B cell (primary cell): ENCODE data around the gene RNGTT. TPM values are rescaled to one million over a fixed set of nuclear protein-coding genes. Genes with fewer than 3 reads are reported as not detected.

ENCODE experiments used
- ATAC-seq: fragments of 200-7000 bp; cut with Tn5 transposase; one replicate; pipeline ENCODE4 v1.10.0; 2021; ENCODE audit warnings: low read depth, mild to moderate bottlenecking, moderate number of reproducible peaks, moderate library complexity
- CTCF ChIA-PET: fragments of 350-600 bp; sonication (Branson Sonifier 250); formaldehyde crosslinking; loops from one replicate; lab custom pipeline; 2021; ENCODE audit warnings: antibody characterized with exemption, inconsistent platforms; lab: Charles Lee
- POLR2A ChIA-PET: fragments of 350-600 bp; sonication (Branson Sonifier 250); formaldehyde crosslinking; loops from one replicate; lab custom pipeline; 2021; ENCODE audit warnings: antibody characterized with exemption; lab: Charles Lee
- DNase-seq: peaks from one replicate; pipeline ENCODE4 v3.0.0; 2013
- H2AFZ ChIP-seq: 2 replicates; pipeline ENCODE4 v1.6.1; 2012; ENCODE audit warnings: mild to moderate bottlenecking, low read depth, low read length; ENCODE audit not compliant: insufficient read depth, poor library complexity, severe bottlenecking
- H3K27ac ChIP-seq, 2 donors: 1 replicate in 1 of 2; 2 replicates in 1 of 2; pipeline ENCODE4 v1.5.1; 2012 to 2013; ENCODE audit warnings: low read length in 2 of 2, mild to moderate bottlenecking in 2 of 2, moderate library complexity in 1 of 2
- H3K27me3 ChIP-seq, 4 experiments: fragments of 200-600 bp in 1 of 4; sonication (generic) in 1 of 4; replicated peaks in 1 of 4; 1 replicate in 2 of 4; 2 replicates in 2 of 4; pipeline versions ENCODE4 v1.6.1 to v1.7.0; 2013 to 2016; ENCODE audit warnings: low read length in 3 of 4, mild to moderate bottlenecking in 2 of 4, mixed read lengths in 1 of 4, moderate library complexity in 1 of 4; ENCODE audit not compliant: insufficient read depth in 4 of 4, control insufficient read depth in 3 of 4; ENCODE audit errors: control extremely low read depth in 1 of 4
- H3K36me3 ChIP-seq, 2 experiments: replicated peaks in 1 of 2; 1 replicate in 1 of 2; 2 replicates in 1 of 2; pipeline versions ENCODE4 v1.6.1 to v1.7.1; 2013; ENCODE audit warnings: low read length in 1 of 2; ENCODE audit not compliant: insufficient read depth in 2 of 2, control insufficient read depth in 1 of 2; ENCODE audit errors: control extremely low read depth in 1 of 2, extremely low read depth in 1 of 2
- H3K4me1 ChIP-seq, 2 donors: fragments of 200-600 bp in 1 of 2; sonication (generic) in 1 of 2; 1 replicate in 1 of 2; 2 replicates in 1 of 2; pipeline versions ENCODE4 v1.5.1 to v1.6.1; 2013 to 2017; ENCODE audit warnings: low read length in 2 of 2; ENCODE audit not compliant: control insufficient read depth in 2 of 2, insufficient read depth in 2 of 2
- H3K4me2 ChIP-seq: replicated peaks from 2 replicates; pipeline ENCODE3; 2012; ENCODE audit warnings: mild to moderate bottlenecking, low read depth, low read length; ENCODE audit not compliant: poor library complexity, severe bottlenecking
- H3K4me3 ChIP-seq, 5 experiments: fragments of 200-600 bp in 1 of 5; sonication (generic) in 1 of 5; 1 replicate in 3 of 5; 2 replicates in 2 of 5; pipeline versions ENCODE4 v1.5.1 to v1.7.0; 2011 to 2016; ENCODE audit warnings: low read length in 4 of 5, mild to moderate bottlenecking in 4 of 5, low read depth in 2 of 5, control low read depth in 1 of 5, moderate library complexity in 1 of 5; ENCODE audit not compliant: insufficient read depth in 1 of 5; ENCODE audit errors: control extremely low read depth in 1 of 5, extremely low read depth in 1 of 5
- H3K79me2 ChIP-seq: fragments of 200-600 bp; sonication (generic); one replicate; pipeline ENCODE4 v1.6.0; 2016; ENCODE audit warnings: low read length; ENCODE audit not compliant: control insufficient read depth, insufficient read depth
- H3K9ac ChIP-seq: fragments of 200-600 bp; sonication (generic); 2 replicates; pipeline ENCODE4 v1.6.1; 2017; ENCODE audit warnings: mild to moderate bottlenecking, low read length, moderate library complexity
- H3K9me3 ChIP-seq, 3 donors: one replicate each; pipeline versions ENCODE4 v1.6.1 to v1.7.1; 2013; ENCODE audit warnings: low read length in 2 of 3; ENCODE audit not compliant: control insufficient read depth in 2 of 3, insufficient read depth in 1 of 3; ENCODE audit errors: control extremely low read depth in 1 of 3
- H4K20me1 ChIP-seq: 2 replicates; pipeline ENCODE4 v1.6.0; 2012; ENCODE audit warnings: mild to moderate bottlenecking, low read length; ENCODE audit not compliant: insufficient read depth, control insufficient read depth, poor library complexity, severe bottlenecking
- H3K27ac Mint-ChIP-seq: one replicate; pipeline ENCODE4 v1.8.0; 2021; ENCODE audit warnings: mixed read lengths
- H3K27me3 Mint-ChIP-seq: one replicate; pipeline ENCODE4 v1.8.0; 2021; ENCODE audit warnings: mixed read lengths
- H3K4me1 Mint-ChIP-seq: one replicate; pipeline ENCODE4 v1.8.0; 2021; ENCODE audit warnings: mixed read lengths
- H3K4me3 Mint-ChIP-seq: one replicate; pipeline ENCODE4 v1.8.0; 2021; ENCODE audit warnings: mixed read lengths
- H3K9me3 Mint-ChIP-seq: one replicate; pipeline ENCODE4 v1.8.0; 2022; ENCODE audit warnings: mixed read lengths; ENCODE audit not compliant: insufficient read depth
- CTCF ChIP-seq: fragments of 200-600 bp; IDR thresholded peaks from one replicate; pipeline ENCODE4 v1.8.0; 2022; ENCODE audit warnings: antibody characterized with exemption, mild to moderate bottlenecking
- EZH2 ChIP-seq: IDR thresholded peaks from 2 replicates; pipeline ENCODE4 v1.6.1; 2012; ENCODE audit warnings: borderline replicate concordance, low read depth, mild to moderate bottlenecking, moderate library complexity, low read length; ENCODE audit not compliant: insufficient read depth, poor library complexity, severe bottlenecking
- WGBS: methylation state at CpG from one replicate; pipeline ENCODE4 v1.1.5; 2013; ENCODE audit warnings: missing lambda C conversion rate; ENCODE audit not compliant: insufficient coverage; 5-methylcytosine and 5-hydroxymethylcytosine counted together
- intact Hi-C: fragments of 100-400 bp; cut with micrococcal nuclease; formaldehyde crosslinking; loops from one replicate; pipeline ENCODE4 v1.10.0; 2022
- polyA plus RNA-seq: library from polyadenylated mRNA; depleted of rRNA; stranded (reverse); fragments of >200 nt; gene quantifications from 2 replicates; pipeline ENCODE4 v1.2.3, GENCODE V29; 2012
- total RNA-seq, 2 donors: library from RNA; stranded (reverse); fragments of 120-200 nt in 1 of 2; gene quantifications; 1 replicate in 1 of 2; 2 replicates in 1 of 2; pipeline versions ENCODE4 v1.2.3 to v1.2.4, GENCODE V29; 2013 to 2022

RNGTT gene
- total and polyA plus RNA-seq, 2 donors (not counting 1 experiment from before 2014, with no cell fraction given): 10.8 to 29.1 TPM

GRCh38 chr6:88565836-88566235 lies 397.6 kb downstream of the RNGTT start:
- ATAC-seq: no peak
- Histone ChIP-seq H3K9ac (no peak overlapping the region), H3K27ac (no peak overlapping the region), H3K4me3 (no peak overlapping the region), H3K27me3 (no peaks in the 10 kb centered on the region), H4K20me1 (no peaks in the 10 kb centered on the region), H3K4me2 (no peak overlapping the region), H2AFZ (no peak overlapping the region), H3K9me3 (peaks cover 1 to 20% (median 16%) of the 10 kb centered on the region in 3 donors), H3K79me2 (no peaks in the 10 kb centered on the region), H3K4me1 (peaks cover 4 to 5% of the 10 kb centered on the region in 2 donors), H3K36me3 (no peaks in the 10 kb centered on the region)
- H3K9me3 Mint-ChIP-seq: peaks cover 7% of the 10 kb centered on the region
- DNase-seq: no peak
- H3K4me3 Mint-ChIP-seq: no peak overlapping the region
- H3K27me3 Mint-ChIP-seq: no peaks in the 10 kb centered on the region
- H3K27ac Mint-ChIP-seq: no peak overlapping the region
- CTCF ChIA-PET: no interaction called here
- 90% methylated on average over 6 of the region's 6 CpGs for whole genome bisulfite sequencing
- POLR2A ChIA-PET: no interaction called here
- no peaks in the 10 kb centered on the region for H3K4me1 Mint-ChIP-seq
- intact Hi-C loops: no loop called here
- TF ChIP-seq CTCF (no peak), EZH2 (no peak)

GRCh38 chr6:88565409-88565811 lies 398.0 kb downstream of the RNGTT start:
- TF ChIP-seq EZH2 (no peak), CTCF (no peak)
- Histone ChIP-seq H3K4me2 (no peak overlapping the region), H3K9me3 (peaks cover 1 to 18% (median 13%) of the 10 kb centered on the region in 3 donors), H3K4me1 (peaks cover 4 to 5% of the 10 kb centered on the region in 2 donors), H3K36me3 (no peaks in the 10 kb centered on the region), H4K20me1 (no peaks in the 10 kb centered on the region), H2AFZ (no peak overlapping the region), H3K79me2 (no peaks in the 10 kb centered on the region), H3K27me3 (no peaks in the 10 kb centered on the region), H3K4me3 (no peak overlapping the region), H3K27ac (no peak overlapping the region), H3K9ac (no peak overlapping the region)
- Mint-ChIP-seq H3K9me3 (peaks cover 6% of the 10 kb centered on the region), H3K4me3 (no peak overlapping the region), H3K27me3 (no peaks in the 10 kb centered on the region), H3K4me1 (no peaks in the 10 kb centered on the region), H3K27ac (no peak overlapping the region)
- POLR2A ChIA-PET: no interaction called here
- CTCF ChIA-PET: no interaction called here
- ATAC-seq (no peak), DNase-seq (no peak)
- 96% methylated on average over 4 of the region's 7 CpGs for WGBS
- intact Hi-C loops: no loop called here
